Muscle layer of duodenum (tissue), 2 donors: ENCODE results near the gene IDUA.

Experiments used
- H3K27ac ChIP-seq: one replicate; pipeline ENCODE4 v1.7.0; 2013; ENCODE audit warnings: mild to moderate bottlenecking, low read length
- H3K27me3 ChIP-seq: one replicate; pipeline ENCODE4 v1.7.0; 2013; ENCODE audit warnings: low read depth, mild to moderate bottlenecking, control low read depth, low read length
- H3K36me3 ChIP-seq, 2 donors: one replicate each; pipeline ENCODE4 v1.7.0; 2013; ENCODE audit warnings: low read length in 2 of 2, control low read depth in 1 of 2, mild to moderate bottlenecking in 1 of 2; ENCODE audit not compliant: insufficient read depth in 2 of 2, control insufficient read depth in 1 of 2
- H3K4me1 ChIP-seq, 2 donors: one replicate each; pipeline ENCODE4 v1.7.0; 2013; ENCODE audit warnings: low read length in 2 of 2, mild to moderate bottlenecking in 2 of 2, control low read depth in 1 of 2, moderate library complexity in 1 of 2; ENCODE audit not compliant: insufficient read depth in 2 of 2, control insufficient read depth in 1 of 2
- H3K4me3 ChIP-seq, 2 donors: one replicate each; pipeline ENCODE4 v1.7.0; 2013; ENCODE audit warnings: low read length in 2 of 2, low read depth in 1 of 2, mild to moderate bottlenecking in 1 of 2
- H3K9me3 ChIP-seq, 2 donors: one replicate each; pipeline ENCODE4 v1.7.0; 2013; ENCODE audit warnings: low read length in 2 of 2, control low read depth in 1 of 2, mild to moderate bottlenecking in 1 of 2; ENCODE audit not compliant: control insufficient read depth in 1 of 2
- donor health status: healthy.

Gene IDUA

DNA sequence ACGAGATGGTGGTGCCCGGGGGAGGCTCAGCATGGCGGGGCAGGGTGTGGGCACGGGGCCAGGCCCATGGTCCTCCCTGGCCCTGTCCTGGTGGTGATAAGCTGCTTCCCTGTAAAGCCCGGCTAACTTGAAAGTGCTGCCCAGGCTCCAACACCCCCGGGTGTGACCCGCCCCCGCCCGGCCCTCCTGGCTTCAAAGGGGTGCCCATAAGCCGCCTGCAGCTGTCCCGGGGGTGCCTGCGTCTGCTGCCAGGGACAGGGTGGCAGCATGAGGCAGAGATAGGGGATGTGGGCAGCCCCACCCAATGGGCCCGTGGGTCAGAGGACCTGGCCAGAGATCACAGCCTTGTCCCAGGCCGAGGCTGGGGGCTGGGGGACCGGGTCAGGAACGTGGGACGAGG, 42.7 kb downstream of the IDUA start:
- H3K36me3 ChIP-seq, result peaks cover 0 to 4% of the 10 kb centered on the region in 2 donors
- no peaks in the 10 kb centered on the region for H3K9me3 ChIP-seq
- H3K27me3 ChIP-seq, result no peaks in the 10 kb centered on the region

DNA sequence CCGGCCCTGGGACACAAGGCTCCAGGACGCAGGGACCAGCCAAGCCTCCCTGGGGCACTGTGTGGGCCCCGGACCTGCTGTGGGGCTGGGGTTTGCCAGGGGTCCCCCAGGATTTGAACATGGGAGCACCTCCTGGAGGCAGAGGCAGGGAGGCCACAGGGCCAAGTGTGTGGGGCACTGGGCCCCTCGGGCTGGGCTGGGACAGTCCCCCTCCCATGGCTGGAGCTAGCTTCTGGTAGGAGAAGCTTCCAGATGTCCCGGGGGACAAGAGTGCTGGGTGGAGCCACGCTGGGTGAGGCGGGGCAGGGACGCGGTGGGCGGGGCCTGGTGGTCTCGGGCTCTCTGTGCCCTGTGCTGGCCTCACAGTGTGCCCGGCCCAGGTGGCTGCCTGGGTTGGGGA, 43.2 kb downstream of the IDUA start:
- no peaks in the 10 kb centered on the region for H3K9me3 ChIP-seq
- no peaks in the 10 kb centered on the region for H3K27me3 ChIP-seq
- H3K4me1 ChIP-seq, result peaks cover 0 to 8% of the 10 kb centered on the region in 2 donors
- H3K27ac ChIP-seq, result no peak overlapping the region
- H3K36me3 ChIP-seq, result no peaks in the 10 kb centered on the region
- no peak overlapping the region for H3K4me3 ChIP-seq

More for the DNA sequence above, 42.7 kb downstream of the IDUA start:
- Histone ChIP-seq H3K4me1 (peaks cover 0 to 8% of the 10 kb centered on the region in 2 donors), H3K4me3 (no peak overlapping the region), H3K27ac (no peak overlapping the region)

DNA sequence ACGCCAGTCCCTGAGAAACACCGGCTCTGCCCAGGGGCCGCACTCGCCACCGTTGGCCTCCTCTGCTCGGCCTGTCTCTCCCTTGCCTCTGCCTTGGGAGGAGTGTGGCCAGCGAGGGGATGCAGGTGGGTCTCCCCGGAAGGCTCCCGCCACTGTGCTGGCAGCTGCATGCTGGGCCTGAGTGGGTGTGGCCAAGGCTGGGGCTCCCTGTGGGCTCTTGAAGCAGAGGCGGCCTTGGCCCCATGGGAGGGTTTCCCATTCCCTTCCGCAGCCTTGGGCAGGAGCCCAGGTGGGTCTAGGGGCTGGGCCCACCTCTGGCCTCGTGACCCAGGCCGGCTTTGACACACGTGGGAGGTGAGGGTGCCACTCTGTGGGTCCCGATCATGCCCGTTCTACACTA, 43.7 kb downstream of the IDUA start:
- H3K9me3 ChIP-seq, result no peaks in the 10 kb centered on the region
- H3K36me3 ChIP-seq, result no peaks in the 10 kb centered on the region
- H3K27ac ChIP-seq, result no peak overlapping the region
- no peak overlapping the region for H3K4me3 ChIP-seq
- peaks cover 0 to 11% of the 10 kb centered on the region in 2 donors for H3K4me1 ChIP-seq
- H3K27me3 ChIP-seq, result no peaks in the 10 kb centered on the region

DNA sequence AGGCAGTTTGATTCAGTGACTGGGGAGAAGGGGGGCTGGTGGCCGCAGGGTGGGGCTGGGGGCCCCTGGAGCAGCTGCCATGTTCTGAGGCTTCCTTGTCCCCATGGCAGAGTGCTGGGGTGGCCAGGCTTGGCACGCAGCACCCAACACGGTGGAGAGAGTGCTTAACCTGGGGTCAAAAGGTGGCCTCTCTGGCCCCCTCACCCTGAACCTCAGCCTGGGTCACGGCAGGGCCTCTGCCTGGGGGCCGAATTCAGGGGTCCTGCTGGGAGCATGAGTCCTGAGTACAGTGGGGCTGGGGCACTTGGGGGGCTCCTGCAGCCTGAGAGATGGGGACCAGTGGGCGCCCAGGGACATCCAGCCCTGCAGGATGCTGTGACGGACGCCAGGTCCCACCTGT, 44.5 kb downstream of the IDUA start:
- Histone ChIP-seq H3K4me3 (no peak overlapping the region), H3K9me3 (no peaks in the 10 kb centered on the region), H3K27me3 (no peaks in the 10 kb centered on the region), H3K4me1 (peaks cover 0 to 11% of the 10 kb centered on the region in 2 donors), H3K36me3 (no peaks in the 10 kb centered on the region), H3K27ac (no peak overlapping the region)

DNA sequence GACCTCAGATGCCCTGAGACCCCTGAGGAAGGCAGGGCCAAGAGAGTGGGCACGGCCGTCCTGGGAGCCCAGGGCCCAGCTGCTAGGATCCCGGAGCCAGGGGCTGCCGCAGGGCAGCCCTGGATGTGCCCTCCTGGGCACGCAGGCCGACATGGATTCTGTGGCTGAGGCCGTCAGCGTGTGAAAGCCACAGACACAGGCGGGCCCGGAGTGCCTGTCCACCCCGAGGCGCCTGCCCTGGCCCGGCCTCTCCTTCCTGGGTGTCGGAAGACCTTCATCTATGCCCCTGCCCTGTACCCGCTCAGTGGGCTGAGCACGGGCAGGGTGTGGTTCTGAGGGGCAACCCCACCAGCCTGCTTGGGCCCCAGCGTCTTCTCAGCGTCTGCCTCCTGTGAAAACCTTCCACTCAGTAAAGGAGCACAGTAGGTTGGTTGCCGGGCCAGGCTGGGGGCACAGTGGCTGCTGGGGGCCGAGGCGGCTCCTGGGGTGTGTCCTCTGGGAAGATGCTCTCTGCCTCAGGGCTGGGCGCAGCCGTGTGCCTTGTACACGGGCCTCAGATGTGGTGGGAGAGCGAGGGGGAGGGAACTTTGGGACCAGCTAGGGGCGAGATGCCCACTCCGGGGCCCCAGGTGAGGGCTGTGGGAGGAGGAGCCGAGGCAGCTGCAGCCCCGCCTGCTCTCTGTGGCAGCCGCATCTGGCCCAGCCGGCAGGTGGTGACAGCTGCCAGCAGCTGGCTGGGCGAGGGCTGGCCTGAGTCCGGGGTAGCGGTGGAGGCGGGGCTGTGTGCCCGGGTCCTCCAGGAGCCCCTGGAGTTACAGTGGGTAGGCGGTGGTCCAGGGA, 45.3 kb downstream of the IDUA start:
- no peaks in the 10 kb centered on the region for H3K27me3 ChIP-seq

DNA sequence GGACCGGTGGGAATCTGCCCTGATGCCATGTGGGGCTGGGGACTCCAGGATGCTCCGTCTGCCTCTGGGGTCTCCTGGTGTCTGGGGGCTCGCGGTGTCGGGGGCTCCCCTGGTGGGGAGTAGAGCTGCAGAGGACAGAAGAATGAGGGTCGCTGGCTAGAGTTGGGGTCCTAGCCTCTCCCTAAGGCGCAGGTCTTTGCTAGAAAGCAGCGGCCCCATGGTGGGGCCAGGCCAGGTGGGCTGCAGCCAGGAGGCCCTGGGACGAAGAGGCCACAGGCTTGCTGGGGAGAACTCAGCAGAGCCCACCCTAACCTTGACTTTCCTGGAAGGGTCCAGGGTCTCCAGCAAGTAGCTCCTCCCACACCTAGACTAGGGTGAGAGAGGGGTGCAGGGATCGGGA, 46.0 kb downstream of the IDUA start:
- Histone ChIP-seq H3K27me3 (no peaks in the 10 kb centered on the region), H3K9me3 (no peaks in the 10 kb centered on the region), H3K27ac (no peak overlapping the region), H3K4me1 (peaks cover 0 to 11% of the 10 kb centered on the region in 2 donors), H3K4me3 (no peak overlapping the region), H3K36me3 (no peaks in the 10 kb centered on the region)

More for the DNA sequence above, 45.3 kb downstream of the IDUA start:
- no peaks in the 10 kb centered on the region for H3K9me3 ChIP-seq
- H3K27ac ChIP-seq, result no peak overlapping the region
- no peak overlapping the region for H3K4me3 ChIP-seq
- H3K4me1 ChIP-seq, result peaks cover 0 to 11% of the 10 kb centered on the region in 2 donors
- no peaks in the 10 kb centered on the region for H3K36me3 ChIP-seq

DNA sequence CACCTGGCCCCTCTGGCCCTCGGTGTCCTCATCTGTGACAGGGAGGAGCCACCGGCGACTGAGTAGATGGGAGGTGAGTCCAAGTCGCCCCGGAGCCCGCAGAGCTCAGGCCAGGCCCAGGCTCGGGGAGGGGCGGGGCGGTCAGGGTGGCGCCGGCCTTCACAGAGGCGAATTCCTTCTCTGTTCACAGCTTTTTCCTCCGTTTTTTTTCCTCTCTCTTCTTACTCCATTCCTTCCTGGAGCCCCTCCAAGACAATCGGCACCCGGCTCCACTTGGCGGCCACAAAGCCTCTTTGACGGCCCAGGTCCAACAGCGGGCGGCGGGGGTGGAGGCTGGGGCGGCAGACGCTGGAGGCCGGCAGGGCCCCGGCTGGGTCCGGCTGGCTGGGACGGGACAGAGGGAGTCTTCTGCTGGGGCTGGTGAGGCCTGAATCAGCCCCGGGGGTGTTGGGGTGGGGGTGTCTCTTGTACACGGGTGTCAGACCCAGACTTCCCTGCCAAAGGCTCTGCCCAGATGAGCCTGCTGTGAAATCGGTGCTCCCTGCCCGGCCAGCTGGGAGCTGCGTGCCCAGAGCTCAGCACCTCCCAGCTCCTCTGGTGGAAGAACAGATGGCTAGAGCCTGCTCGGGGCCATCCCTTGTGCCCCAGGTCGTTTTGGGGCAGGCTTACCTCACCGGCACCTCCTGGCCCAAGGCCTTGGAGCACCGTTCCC, 47.2 kb downstream of the IDUA start:
- H3K9me3 ChIP-seq, result no peaks in the 10 kb centered on the region
- no peak overlapping the region for H3K27ac ChIP-seq
- H3K27me3 ChIP-seq, result no peaks in the 10 kb centered on the region
- no peaks in the 10 kb centered on the region for H3K36me3 ChIP-seq
- H3K4me1 ChIP-seq, result peaks cover 0 to 11% of the 10 kb centered on the region in 2 donors
- no peak overlapping the region for H3K4me3 ChIP-seq

DNA sequence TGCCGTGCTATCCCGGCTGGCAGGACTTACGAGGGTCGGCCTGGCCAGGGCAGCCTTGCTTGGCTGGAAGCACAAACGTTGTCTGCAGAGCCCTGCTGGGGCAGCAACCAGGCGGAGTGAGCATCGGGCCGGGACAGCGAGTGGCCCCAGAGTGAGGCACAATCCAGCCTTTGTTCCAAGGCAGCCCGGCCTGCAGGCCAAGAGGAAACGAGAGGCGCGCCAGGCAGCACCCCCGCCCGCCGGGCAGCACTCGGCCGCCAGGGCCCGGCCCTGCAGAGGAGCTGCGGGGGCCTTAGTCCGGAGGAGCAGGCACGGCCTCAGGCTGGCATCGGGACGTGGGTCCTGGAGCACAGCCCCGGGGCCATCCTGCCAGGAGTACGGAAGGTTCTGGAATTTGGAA, 48.7 kb downstream of the IDUA start:
- Histone ChIP-seq H3K36me3 (no peaks in the 10 kb centered on the region), H3K27ac (no peak overlapping the region), H3K4me1 (peaks cover 0 to 20% of the 10 kb centered on the region in 2 donors), H3K9me3 (no peaks in the 10 kb centered on the region), H3K4me3 (no peak overlapping the region), H3K27me3 (no peaks in the 10 kb centered on the region)

DNA sequence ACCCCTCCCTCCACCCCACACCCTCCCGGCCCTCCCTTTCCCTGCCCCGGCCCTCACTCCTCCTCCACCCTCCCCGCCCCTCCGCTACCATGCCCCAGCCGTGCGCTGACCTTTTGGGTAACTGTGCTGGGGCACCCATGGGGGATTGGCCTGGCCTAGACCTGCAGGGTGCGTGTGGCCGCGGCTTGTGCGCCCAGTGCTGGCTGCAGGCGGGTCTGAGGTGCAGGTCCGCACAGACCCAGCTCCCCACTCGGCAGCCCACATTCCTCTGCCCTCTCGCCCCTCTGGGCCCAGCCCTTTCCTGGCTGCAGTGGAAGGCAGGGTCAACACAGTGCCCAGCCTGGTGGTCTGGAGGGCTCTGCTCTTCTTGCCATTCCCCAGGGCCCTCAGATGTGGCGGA, 49.3 kb downstream of the IDUA start:
- no peaks in the 10 kb centered on the region for H3K9me3 ChIP-seq
- H3K27me3 ChIP-seq, result no peaks in the 10 kb centered on the region
- peaks cover 0 to 24% of the 10 kb centered on the region in 2 donors for H3K4me1 ChIP-seq
- no peaks in the 10 kb centered on the region for H3K36me3 ChIP-seq
- H3K27ac ChIP-seq, result no peak overlapping the region
- no peak overlapping the region for H3K4me3 ChIP-seq

DNA sequence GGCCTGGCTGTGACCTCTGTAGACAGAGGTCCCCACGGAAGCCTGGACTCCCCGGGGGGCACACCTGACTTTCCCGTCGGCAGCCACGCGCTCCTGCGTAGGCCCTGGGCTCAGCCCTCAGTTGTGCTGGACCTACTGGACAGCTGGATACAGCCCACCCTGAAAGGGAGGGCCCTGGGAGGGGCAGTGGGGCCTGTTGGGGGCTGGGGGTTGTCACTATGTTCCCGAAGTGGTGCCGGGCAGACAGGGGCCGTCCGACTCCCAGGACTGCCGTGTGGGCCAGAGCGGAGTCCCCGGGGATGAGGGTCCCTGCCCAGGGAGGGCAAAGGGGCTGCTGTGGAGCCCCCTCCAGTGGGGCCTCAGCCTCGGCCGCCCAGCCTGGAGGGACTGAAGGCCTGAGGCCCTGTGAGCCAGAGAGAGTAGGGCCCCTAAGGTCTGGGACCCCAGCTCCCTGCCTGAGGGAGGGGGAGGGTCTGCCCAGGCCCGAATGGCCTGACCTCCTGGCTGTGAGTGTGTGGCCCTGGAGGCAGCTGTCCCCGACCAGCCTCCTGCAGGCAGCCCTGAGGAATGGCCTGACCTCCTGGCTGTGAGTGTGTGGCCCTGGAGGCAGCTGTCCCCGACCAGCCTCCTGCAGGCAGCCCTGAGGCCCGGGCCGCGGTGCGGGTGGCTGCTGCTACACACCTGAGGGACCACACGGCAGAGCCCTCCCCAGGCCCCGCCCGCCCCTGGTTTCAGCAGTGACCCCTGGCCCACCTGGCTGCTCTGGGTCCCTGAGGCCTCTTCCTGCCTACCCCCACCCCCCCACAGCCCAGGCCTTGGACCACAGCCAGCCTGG, 50.3 kb downstream of the IDUA start:
- no peak overlapping the region for H3K27ac ChIP-seq
- H3K4me3 ChIP-seq, result no peak overlapping the region
- no peaks in the 10 kb centered on the region for H3K36me3 ChIP-seq
- H3K27me3 ChIP-seq, result no peaks in the 10 kb centered on the region
- H3K9me3 ChIP-seq, result no peaks in the 10 kb centered on the region
- peaks cover 0 to 33% of the 10 kb centered on the region in 2 donors for H3K4me1 ChIP-seq

DNA sequence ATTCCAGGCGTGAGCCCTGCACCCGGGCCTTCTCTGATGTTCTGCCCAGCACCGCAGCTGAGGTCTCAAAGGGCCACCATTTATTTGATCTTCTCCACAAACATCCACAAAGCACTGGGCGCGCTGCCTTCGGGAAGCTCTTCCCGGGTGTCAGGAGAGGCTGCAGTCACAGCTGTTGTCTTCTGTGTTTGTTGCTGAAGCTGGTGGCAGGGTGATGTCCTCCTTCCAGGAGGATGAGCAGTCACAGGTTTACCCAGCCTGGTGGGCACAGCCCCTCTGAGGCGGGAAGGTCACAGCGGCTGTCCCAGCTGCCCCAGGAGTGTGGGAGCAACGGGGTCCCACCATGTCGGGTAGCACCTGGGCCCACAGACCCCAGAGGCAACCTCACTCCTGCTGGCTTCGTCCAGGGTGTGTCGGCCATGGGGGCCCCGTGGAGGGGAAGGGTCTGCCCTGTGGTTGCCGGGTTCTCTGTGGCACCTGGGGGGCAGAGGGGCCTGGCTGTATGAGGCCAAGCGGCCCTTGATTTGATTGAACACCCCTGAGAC, 52.2 kb downstream of the IDUA start:
- Histone ChIP-seq H3K4me3 (no peak overlapping the region), H3K9me3 (no peaks in the 10 kb centered on the region), H3K36me3 (no peaks in the 10 kb centered on the region), H3K4me1 (peaks cover 0 to 41% of the 10 kb centered on the region in 2 donors), H3K27ac (no peak overlapping the region), H3K27me3 (peaks cover 2% of the 10 kb centered on the region)
